PC-9 (cell line): Measurements from ENCODE around the gene IDS. TPM values are rescaled to one million over a fixed set of nuclear protein-coding genes. Genes with fewer than 3 reads are reported as not detected.
A peak's percentile ranks its signal among the peaks of the same experiment; 100 is the strongest.
"Not testable (repeated sequence)": the region's sequence is repeated elsewhere in the genome, so short reads cannot be mapped to it uniquely, and the experiment has no call there.

Experiments used
- BruUV-seq: library from RNA; stranded (reverse); fragments of 400-500 nt; replicated peaks from 2 replicates; lab custom pipeline; 2021; lab: Mats Ljungman, UMichigan
- CTCF ChIA-PET: fragments of 300-600 bp; sonication (Branson Sonifier 250); formaldehyde crosslinking; loops from one replicate; lab custom pipeline; 2022; ENCODE audit warnings: antibody characterized with exemption; lab: Charles Lee
- POLR2A ChIA-PET: fragments of 300-600 bp; sonication (Branson Sonifier 250); formaldehyde crosslinking; loops from one replicate; lab custom pipeline; 2022; ENCODE audit warnings: antibody characterized with exemption; ENCODE audit not compliant: unreplicated experiment; lab: Charles Lee
- DNase-seq, 2 experiments: peaks; one replicate each; pipeline versions ENCODE4 v3.0.0 to v3.0.0-alpha.2; 2015 to 2022; ENCODE audit warnings: mixed read lengths in 1 of 2
- H2AFZ ChIP-seq: fragments of 200-600 bp; sonication (generic); 2 replicates; pipeline ENCODE4 v1.8.1; 2017; ENCODE audit warnings: antibody characterized with exemption
- H3F3A ChIP-seq: fragments of 200-600 bp; sonication (generic); 2 replicates; pipeline ENCODE4 v1.8.1; 2017; ENCODE audit warnings: antibody characterized with exemption, mild to moderate bottlenecking, low read depth; ENCODE audit not compliant: insufficient read depth
- H3K27ac ChIP-seq: fragments of 200-600 bp; sonication (generic); 2 replicates; pipeline ENCODE4 v1.6.1; 2016; ENCODE audit warnings: mixed run types
- H3K27me3 ChIP-seq: fragments of 200-600 bp; sonication (generic); 2 replicates; pipeline ENCODE4 v1.6.1; 2016; ENCODE audit warnings: low read depth, mixed run types; ENCODE audit not compliant: insufficient read depth
- H3K36me3 ChIP-seq: fragments of 200-600 bp; sonication (generic); 2 replicates; pipeline ENCODE4 v1.6.1; 2016; ENCODE audit warnings: low read depth, mixed run types
- H3K4me1 ChIP-seq: fragments of 200-600 bp; sonication (generic); replicated peaks from 2 replicates; pipeline ENCODE4 v1.6.1; 2016; ENCODE audit warnings: mixed run types; ENCODE audit not compliant: insufficient read depth
- H3K4me2 ChIP-seq: fragments of 200-600 bp; sonication (generic); 2 replicates; pipeline ENCODE4 v1.6.1; 2017; ENCODE audit warnings: mixed run types
- H3K4me3 ChIP-seq: fragments of 200-600 bp; sonication (generic); 2 replicates; pipeline ENCODE4 v1.6.1; 2016; ENCODE audit warnings: mixed run types
- H3K79me2 ChIP-seq: fragments of 200-600 bp; sonication (generic); 2 replicates; pipeline ENCODE4 v1.6.1; 2017; ENCODE audit warnings: low read depth, mixed run types
- H3K9me2 ChIP-seq: fragments of 200-600 bp; sonication (generic); 2 replicates; pipeline ENCODE4 v1.8.1; 2017; ENCODE audit warnings: mild to moderate bottlenecking; ENCODE audit not compliant: insufficient read depth
- H3K9me3 ChIP-seq: fragments of 200-600 bp; sonication (generic); 2 replicates; pipeline ENCODE4 v1.8.1; 2016; ENCODE audit warnings: low read depth; ENCODE audit not compliant: insufficient read depth
- H4K20me1 ChIP-seq: fragments of 200-600 bp; sonication (generic); 2 replicates; pipeline ENCODE4 v1.8.1; 2017; ENCODE audit not compliant: insufficient read depth
- EZH2 ChIP-seq: fragments of 200-600 bp; sonication (generic); IDR thresholded peaks from 2 replicates; pipeline ENCODE4 v1.8.0; 2017; ENCODE audit warnings: antibody characterized with exemption, low read depth
- intact Hi-C: fragments of 100-400 bp; cut with micrococcal nuclease; formaldehyde crosslinking; loops from one replicate; pipeline ENCODE4 v1.10.0; 2022; ENCODE audit not compliant: unreplicated experiment
- total RNA-seq: library from RNA; stranded (reverse); gene quantifications from 2 replicates; pipeline ENCODE4 v1.2.3, GENCODE V29; 2021
- TF ChIP-seq, protein P1 (sequence below): fragments of 200-600 bp; sonication (generic); conservative IDR thresholded peaks from 2 replicates; pipeline ENCODE4 v1.6.1; 2017; ENCODE audit warnings: mixed run types, antibody characterized with exemption, mild to moderate bottlenecking, moderate library complexity

The IDS gene
- total RNA-seq, 1 experiment from 2014 or later = 214 TPM

DNA sequence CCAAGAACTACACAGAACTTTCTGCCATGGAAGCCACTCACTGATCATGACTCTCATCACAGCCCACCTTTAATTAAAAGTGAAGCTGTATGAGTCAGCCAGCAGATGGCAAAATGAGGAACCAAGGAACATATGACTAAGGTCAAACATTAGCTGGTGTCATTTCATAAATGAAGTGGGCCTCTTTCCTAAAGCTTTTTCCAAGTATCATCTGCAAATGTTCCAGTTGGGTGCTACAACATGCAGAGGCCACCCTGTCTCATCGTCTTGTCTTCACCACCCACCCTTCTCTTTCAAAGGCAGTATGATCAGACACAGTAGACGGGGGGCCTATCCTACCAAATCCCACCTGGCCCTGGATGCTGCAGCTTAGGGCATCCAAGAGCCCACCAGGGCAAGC, 26.5 kb upstream of the IDS start:
- TF ChIP-seq, protein P1, sequence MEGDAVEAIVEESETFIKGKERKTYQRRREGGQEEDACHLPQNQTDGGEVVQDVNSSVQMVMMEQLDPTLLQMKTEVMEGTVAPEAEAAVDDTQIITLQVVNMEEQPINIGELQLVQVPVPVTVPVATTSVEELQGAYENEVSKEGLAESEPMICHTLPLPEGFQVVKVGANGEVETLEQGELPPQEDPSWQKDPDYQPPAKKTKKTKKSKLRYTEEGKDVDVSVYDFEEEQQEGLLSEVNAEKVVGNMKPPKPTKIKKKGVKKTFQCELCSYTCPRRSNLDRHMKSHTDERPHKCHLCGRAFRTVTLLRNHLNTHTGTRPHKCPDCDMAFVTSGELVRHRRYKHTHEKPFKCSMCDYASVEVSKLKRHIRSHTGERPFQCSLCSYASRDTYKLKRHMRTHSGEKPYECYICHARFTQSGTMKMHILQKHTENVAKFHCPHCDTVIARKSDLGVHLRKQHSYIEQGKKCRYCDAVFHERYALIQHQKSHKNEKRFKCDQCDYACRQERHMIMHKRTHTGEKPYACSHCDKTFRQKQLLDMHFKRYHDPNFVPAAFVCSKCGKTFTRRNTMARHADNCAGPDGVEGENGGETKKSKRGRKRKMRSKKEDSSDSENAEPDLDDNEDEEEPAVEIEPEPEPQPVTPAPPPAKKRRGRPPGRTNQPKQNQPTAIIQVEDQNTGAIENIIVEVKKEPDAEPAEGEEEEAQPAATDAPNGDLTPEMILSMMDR = no peak
- TF ChIP-seq EZH2 = no peak
- Histone ChIP-seq H4K20me1 (no peaks in the 10 kb centered on the region), H2AFZ (no peak overlapping the region), H3K79me2 (no peaks in the 10 kb centered on the region), H3K9me2 (no peaks in the 10 kb centered on the region), H3K4me2 (no peak overlapping the region), H3K36me3 (no peaks in the 10 kb centered on the region; the same call in 1 of the 2 replicates), H3K9me3 (no peaks in the 10 kb centered on the region), H3K27ac (no peak overlapping the region), H3K27me3 (no peaks in the 10 kb centered on the region), H3F3A (peaks cover 4% of the 10 kb centered on the region; the same call in 1 of the 2 replicates), H3K4me3 (no peak overlapping the region), H3K4me1 (no peaks in the 10 kb centered on the region)
- CTCF ChIA-PET = no interaction called here
- intact Hi-C loops = no loop called here
- POLR2A ChIA-PET = no interaction called here
- no TSS peak for BruUV-seq
- no peak for DNase-seq

- Histone ChIP-seq H3K4me2 (no peak overlapping the region), H3K36me3 (no peaks in the 10 kb centered on the region; the same call in 1 of the 2 replicates), H3K9me2 (no peaks in the 10 kb centered on the region), H2AFZ (no peak overlapping the region), H3K27me3 (no peaks in the 10 kb centered on the region), H3K27ac (no peak overlapping the region), H3K9me3 (no peaks in the 10 kb centered on the region), H4K20me1 (no peaks in the 10 kb centered on the region), H3K4me1 (no peaks in the 10 kb centered on the region), H3F3A (peaks cover 4% of the 10 kb centered on the region; the same call in 1 of the 2 replicates), H3K4me3 (no peak overlapping the region), H3K79me2 (no peaks in the 10 kb centered on the region)
- DNase-seq = no peak
- ChIA-PET POLR2A (no interaction called here), CTCF (interaction anchor here (1.0 kb wide), 1 partner anchor 16 kb away, joined by 4 read pairs; no protein-coding TSS in a partner anchor)
- BruUV-seq = no TSS peak
- TF ChIP-seq, protein P1 = no peak
- intact Hi-C loops = no loop called here
Observed at GRCh38 chrX:149528381-149528780, 23.3 kb upstream of the IDS start.

GRCh38 chrX:149527705-149528104, 22.6 kb upstream of the IDS start:
- Histone ChIP-seq H3K27me3 (no peaks in the 10 kb centered on the region), H2AFZ (no peak overlapping the region), H3K9me3 (no peaks in the 10 kb centered on the region), H3K27ac (no peak overlapping the region), H3K4me1 (no peaks in the 10 kb centered on the region), H3K4me2 (no peak overlapping the region), H3F3A (peaks cover 4% of the 10 kb centered on the region; the same call in 1 of the 2 replicates), H3K79me2 (no peaks in the 10 kb centered on the region), H3K36me3 (no peaks in the 10 kb centered on the region; the same call in 1 of the 2 replicates), H4K20me1 (no peaks in the 10 kb centered on the region), H3K4me3 (no peak overlapping the region), H3K9me2 (no peaks in the 10 kb centered on the region)
- intact Hi-C loops = no loop called here
- ChIA-PET POLR2A (no interaction called here), CTCF (interaction anchor here (1.0 kb wide), 1 partner anchor 15 kb away, joined by 4 read pairs; no protein-coding TSS in a partner anchor)
- no TSS peak for BruUV-seq
- TF ChIP-seq, protein P1 = peak; percentile 77
- TF ChIP-seq EZH2 = no peak
- DNase-seq = peak; percentile 34 to 54

DNA sequence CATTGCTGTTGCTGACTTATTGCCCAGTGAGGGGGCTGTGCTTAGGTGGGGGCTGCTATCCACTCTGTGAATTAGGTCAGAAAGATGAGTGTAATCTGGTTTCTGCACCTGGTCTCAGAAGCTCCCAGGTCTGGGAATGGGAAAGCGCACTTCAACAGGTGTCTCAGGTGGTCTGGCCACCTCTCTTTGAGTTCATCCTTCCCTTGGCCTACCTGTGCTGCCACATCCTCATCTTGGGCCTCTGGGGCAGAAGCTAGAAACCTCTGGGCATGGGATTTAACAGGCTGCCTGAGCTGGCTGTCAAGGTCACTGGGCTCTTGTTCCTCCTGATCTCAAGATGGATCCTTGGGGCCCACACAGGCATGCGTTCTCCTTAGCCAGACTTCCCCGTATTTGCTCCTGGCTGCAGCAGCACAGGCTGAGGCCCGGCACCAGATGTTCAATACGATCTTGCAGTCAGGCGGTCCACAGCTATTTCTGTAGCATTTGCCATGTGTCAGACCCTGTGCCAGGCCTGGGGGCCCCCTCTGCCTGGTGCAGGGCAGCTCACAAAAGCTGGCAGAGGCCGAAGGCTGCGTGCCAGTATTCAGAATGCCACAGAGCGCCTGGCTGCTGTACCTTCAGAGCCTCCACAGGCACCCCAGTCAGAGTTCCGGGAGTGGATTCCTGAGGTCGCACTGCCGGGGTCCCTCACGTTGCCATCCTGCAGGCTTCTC, 21.4 kb upstream of the IDS start:
- H2AFZ ChIP-seq, POLR2A ChIA-PET, BruUV-seq, H3F3A ChIP-seq, H4K20me1 ChIP-seq, CTCF ChIA-PET, H3K9me2 ChIP-seq, H3K4me2 ChIP-seq, H3K27ac ChIP-seq, DNase-seq, H3K27me3 ChIP-seq, H3K4me3 ChIP-seq, H3K36me3 ChIP-seq, H3K79me2 ChIP-seq, H3K9me3 ChIP-seq, H3K4me1 ChIP-seq, intact Hi-C loops: not testable (repeated sequence)

DNA sequence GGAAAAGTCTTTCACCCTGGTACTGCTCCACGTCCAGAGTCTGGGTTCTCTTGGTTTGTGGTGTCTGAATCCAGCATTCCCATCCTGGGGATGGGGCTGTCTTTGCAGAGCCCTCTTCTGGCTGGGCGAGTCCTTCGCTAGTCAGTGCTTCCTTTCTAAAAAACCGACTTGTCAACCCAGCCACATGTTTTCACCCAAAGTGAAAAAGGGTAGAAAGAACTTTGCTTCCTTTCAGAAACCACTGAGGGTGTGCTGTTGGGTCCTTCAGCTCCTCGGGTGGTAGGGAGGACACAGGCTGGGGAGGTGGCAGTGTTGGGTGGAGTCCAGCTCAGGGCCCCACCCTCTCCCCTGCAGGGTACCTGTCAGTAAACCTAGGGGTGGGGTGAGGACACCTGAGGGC, 20.8 kb upstream of the IDS start:
- intact Hi-C loops = loop anchor here (1.0 kb wide), 1 partner anchor 15 kb away; no protein-coding TSS in a partner anchor
- H3F3A ChIP-seq, H3K27me3 ChIP-seq, CTCF ChIA-PET, H3K4me3 ChIP-seq, H3K4me2 ChIP-seq, H3K79me2 ChIP-seq, H3K27ac ChIP-seq, H2AFZ ChIP-seq, H3K9me2 ChIP-seq, H3K9me3 ChIP-seq, BruUV-seq, DNase-seq, H3K4me1 ChIP-seq, H4K20me1 ChIP-seq, H3K36me3 ChIP-seq: not testable (repeated sequence)
- POLR2A ChIA-PET = interaction anchor here (0.7 kb wide), 1 partner anchor 15 kb away, joined by 3 read pairs; the partner anchor contains the start of gene EOLA1
